GM21381 (cell line): ENCODE measurements around the gene MSH3.

Source experiments
- ATAC-seq: cut with Tn5 transposase; IDR thresholded peaks from one replicate; pipeline ENCODE4 v1.9.1; 2021; ENCODE audit warnings: mild to moderate bottlenecking, moderate library complexity; ENCODE audit not compliant: unreplicated experiment

The MSH3 gene

GRCh38 chr5:80654391-80655230 is at the start of gene MSH3, which contains the start of gene DHFR:
Gene MSH3 (plus strand): TSS chr5:80654652. CDS start chr5:80654728, 76 bp downstream.
Gene DHFR (minus strand): TSS chr5:80654983. CDS start chr5:80654489, 494 bp downstream.
- peak; percentile 38 for ATAC-seq

- ATAC-seq, result no peak
Measured at GRCh38 chr5:80607343-80607742, 47.1 kb upstream of the MSH3 start.

- ATAC-seq, result peak; percentile 73
Measured at GRCh38 chr5:80607832-80608231, 46.6 kb upstream of the MSH3 start.

- ATAC-seq, result no peak
Measured at GRCh38 chr5:80608731-80609130, 45.7 kb upstream of the MSH3 start.

- no peak for ATAC-seq
Measured at GRCh38 chr5:80609692-80610091, 44.8 kb upstream of the MSH3 start.

GRCh38 chr5:80615266-80615914 is 39.1 kb upstream of the MSH3 start:
- no peak for ATAC-seq

- no peak for ATAC-seq
Measured at GRCh38 chr5:80618438-80618837, 36.0 kb upstream of the MSH3 start.

GRCh38 chr5:80619086-80619485 is 35.4 kb upstream of the MSH3 start:
- no peak for ATAC-seq

- ATAC-seq, result no peak
Measured at GRCh38 chr5:80620211-80620610, 34.2 kb upstream of the MSH3 start.

- ATAC-seq, result no peak
Measured at GRCh38 chr5:80622756-80623155, 31.7 kb upstream of the MSH3 start.

- no peak for ATAC-seq
Measured at GRCh38 chr5:80623999-80624398, 30.5 kb upstream of the MSH3 start.

- no peak for ATAC-seq
Measured at GRCh38 chr5:80625230-80625629, 29.2 kb upstream of the MSH3 start.

GRCh38 chr5:80629281-80629680 is 25.2 kb upstream of the MSH3 start:
- ATAC-seq, result no peak

GRCh38 chr5:80631278-80632259 is 22.9 kb upstream of the MSH3 start:
- ATAC-seq, result no peak

GRCh38 chr5:80632700-80633099 is 21.8 kb upstream of the MSH3 start:
- no peak for ATAC-seq

GRCh38 chr5:80634193-80634592 is 20.3 kb upstream of the MSH3 start:
- no peak for ATAC-seq

GRCh38 chr5:80641353-80641752 is 13.1 kb upstream of the MSH3 start:
- ATAC-seq, result no peak

GRCh38 chr5:80644900-80645299 is 9.6 kb upstream of the MSH3 start:
- ATAC-seq, result no peak

GRCh38 chr5:80646926-80647325 is 7.5 kb upstream of the MSH3 start:
- ATAC-seq, result no peak

GRCh38 chr5:80653502-80653901 is 950 bp upstream of the MSH3 start:
- ATAC-seq, result no peak

- ATAC-seq, result no peak
Measured at GRCh38 chr5:80654054-80654390, 430 bp upstream of the MSH3 start.
